Ovary (tissue), 3 donors: ENCODE measurements around the gene AIFM1.

ENCODE experiments used
- POLR2A ChIP-seq: fragments of 450-650 bp; IDR thresholded peaks from one replicate; pipeline ENCODE4 v1.6.1; 2017; ENCODE audit warnings: antibody characterized with exemption, mild to moderate bottlenecking, moderate library complexity
- TF ChIP-seq, protein P1 (sequence below), 3 donors: fragments of 450-650 bp in 2 of 3; fragments of 200-600 bp in 1 of 3; IDR thresholded peaks; one replicate each; pipeline versions ENCODE4 v1.5.1 to v1.8.0; 2016 to 2022; ENCODE audit warnings: antibody characterized with exemption in 3 of 3, mild to moderate bottlenecking in 1 of 3
- donor health status: DM: no; HTN: no; CAD: no.

DNA sequence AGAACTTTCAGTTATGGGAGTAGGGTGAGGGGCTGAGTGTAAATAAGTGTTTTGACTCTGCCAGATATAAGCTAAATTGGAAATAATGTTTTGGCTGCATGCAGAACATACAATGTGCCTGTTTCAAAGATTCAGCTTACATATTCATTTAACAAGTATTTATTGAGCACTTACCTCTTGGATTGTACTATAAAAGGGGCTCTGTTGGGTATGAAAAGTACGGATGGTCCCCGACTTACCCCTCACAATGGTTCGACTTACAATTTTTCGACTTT, 799 bp upstream of the AIFM1 start:
- TF ChIP-seq, protein P1, sequence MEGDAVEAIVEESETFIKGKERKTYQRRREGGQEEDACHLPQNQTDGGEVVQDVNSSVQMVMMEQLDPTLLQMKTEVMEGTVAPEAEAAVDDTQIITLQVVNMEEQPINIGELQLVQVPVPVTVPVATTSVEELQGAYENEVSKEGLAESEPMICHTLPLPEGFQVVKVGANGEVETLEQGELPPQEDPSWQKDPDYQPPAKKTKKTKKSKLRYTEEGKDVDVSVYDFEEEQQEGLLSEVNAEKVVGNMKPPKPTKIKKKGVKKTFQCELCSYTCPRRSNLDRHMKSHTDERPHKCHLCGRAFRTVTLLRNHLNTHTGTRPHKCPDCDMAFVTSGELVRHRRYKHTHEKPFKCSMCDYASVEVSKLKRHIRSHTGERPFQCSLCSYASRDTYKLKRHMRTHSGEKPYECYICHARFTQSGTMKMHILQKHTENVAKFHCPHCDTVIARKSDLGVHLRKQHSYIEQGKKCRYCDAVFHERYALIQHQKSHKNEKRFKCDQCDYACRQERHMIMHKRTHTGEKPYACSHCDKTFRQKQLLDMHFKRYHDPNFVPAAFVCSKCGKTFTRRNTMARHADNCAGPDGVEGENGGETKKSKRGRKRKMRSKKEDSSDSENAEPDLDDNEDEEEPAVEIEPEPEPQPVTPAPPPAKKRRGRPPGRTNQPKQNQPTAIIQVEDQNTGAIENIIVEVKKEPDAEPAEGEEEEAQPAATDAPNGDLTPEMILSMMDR (IDR thresholded peaks at IDR 0.05): no peak
- TF ChIP-seq POLR2A: no peak
